NCI-H748 (cell line): ENCODE results near the gene CRYBG2.

Experiments
- DNase-seq: peaks from one replicate; lab custom pipeline; 2025; ENCODE audit not compliant: unreplicated experiment; lab: John Stamatoyannopoulos, UW

Gene CRYBG2

DNA sequence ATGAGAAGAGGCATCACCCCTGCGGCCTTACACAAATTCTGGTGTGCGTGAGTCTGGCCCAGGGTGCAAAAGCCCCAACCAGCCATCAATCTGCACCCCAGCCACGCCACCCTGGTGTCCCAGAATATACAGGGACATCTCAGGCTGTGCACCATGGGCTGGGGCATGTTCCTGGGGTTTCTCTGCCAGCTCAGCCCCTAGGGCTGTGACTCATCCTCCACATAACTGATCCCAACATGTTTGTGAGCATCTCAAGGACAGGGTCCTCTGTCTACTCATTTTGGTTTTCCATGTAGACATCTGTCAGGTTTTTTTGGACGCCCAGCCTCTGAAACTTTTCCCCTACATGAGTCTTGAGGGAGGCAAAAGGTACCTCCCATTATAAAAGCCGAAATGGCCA, 18.1 kb upstream of the CRYBG2 start:
- no peak for DNase-seq

DNA sequence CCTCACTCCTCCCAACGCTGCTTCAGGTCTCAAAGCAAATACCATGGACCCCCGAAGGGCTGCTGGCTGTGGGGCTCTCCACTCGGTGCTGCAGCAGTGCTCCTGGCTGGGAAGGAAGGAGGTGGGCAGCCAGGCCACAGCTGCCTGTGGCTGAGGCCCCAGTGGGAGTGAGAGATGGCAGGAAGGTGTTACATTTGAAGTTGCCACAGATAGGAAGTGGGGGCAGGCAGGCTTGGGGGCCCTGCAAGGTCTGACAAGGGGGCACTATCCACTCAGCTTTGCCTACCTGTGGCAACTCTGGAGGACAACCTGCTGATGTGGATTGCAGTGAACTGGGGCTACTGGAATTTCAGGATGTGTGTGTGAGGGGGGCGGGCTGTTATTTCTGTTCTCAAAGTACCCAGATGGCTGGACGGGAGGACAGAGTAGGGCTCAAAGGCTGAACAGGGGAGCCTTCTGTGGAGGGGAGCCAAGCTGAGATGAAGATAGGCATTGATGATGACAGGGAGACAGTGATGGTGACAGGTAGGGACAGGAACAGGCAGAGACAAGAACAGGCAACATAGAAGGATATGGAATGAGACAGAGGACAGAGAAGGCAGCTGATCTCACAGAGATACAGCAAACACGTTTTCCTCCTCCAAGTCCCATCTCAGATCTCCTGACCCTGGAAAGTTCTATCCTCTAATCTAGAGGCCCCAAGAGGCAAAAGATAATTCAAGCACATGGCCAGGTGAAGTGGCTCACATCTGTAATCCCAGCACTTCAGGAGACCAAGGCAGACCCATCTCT, 16.9 kb upstream of the CRYBG2 start:
- DNase-seq: no peak

DNA sequence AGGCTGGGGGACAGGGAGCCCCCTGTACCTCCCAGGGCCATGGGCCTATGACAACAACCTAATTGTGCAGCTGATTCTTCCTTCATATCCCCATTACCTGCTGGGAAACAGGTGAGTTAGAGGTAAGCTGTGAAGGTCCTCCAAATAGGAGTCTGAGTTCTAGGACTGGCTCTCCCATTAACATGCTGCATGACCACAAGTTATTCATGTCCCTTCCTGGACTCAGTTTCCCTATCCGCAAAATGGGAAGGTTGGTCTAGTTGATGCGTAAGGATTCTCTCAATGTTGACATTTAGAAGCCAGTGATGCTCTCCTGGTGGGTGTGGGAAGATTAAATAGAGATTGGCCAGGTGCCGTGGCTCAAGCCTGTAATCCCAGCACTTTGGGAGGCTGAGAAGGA, 14.6 kb upstream of the CRYBG2 start:
- DNase-seq: no peak

DNA sequence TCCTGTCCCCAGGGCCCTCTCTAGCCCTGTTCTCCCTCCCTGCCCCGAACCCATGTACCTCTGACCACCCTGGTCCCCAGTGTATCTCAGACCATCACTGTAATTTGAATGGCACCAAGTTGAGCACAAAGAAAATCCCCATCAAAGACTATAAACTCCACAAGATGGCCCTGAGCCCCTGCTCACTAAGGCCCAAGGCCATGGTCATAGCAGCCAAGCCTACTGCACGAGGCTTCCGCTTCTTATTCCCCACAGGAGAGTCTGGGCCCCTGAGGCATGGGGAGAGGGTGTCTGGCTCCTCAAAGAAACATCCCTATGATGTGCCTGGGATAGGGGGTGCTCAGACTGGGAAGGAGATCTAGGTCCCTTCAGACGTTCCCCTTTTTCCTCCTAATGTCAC, 14.1 kb upstream of the CRYBG2 start:
- no peak for DNase-seq

DNA sequence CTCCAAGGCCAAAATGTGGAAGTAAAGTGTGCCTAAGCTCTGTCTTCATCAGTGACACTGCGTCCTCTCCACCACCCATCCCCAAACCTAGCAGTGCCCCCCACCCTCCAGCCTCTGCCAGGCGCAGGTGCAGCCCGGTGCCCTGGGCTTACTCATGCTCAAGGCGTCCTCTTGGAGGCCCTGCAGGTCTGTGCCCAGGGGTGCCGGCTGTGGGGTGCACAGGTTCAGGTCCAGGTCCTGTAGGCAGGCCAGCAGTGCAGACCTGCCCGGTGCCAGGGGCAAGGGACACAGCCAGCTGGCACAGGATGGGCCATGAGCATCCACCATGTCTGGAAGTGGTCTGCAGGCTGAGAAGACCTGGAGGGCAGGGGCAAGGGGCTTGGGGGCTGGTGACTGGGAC, 13.5 kb upstream of the CRYBG2 start:
- no peak for DNase-seq

DNA sequence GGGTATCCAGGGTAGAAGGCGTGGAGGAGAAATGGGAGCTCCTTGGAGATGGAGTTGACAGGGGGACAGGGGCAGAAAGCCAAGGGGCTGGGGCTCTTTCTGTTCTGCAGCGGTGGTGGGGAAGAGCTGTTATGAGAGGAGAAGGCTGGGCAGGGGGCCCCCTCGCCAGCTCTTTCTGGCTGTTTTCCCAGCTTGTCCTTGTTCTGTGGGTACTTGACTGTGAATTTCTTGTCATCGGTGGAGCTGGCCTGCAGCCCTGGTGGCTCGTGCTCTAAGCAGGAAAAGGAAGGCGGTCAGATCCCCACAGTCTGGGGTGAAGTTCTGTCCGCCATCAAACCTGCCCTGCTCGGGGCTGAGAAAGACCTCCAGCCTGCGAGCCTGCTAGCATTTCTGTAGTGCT, 11.0 kb upstream of the CRYBG2 start:
- no peak for DNase-seq

DNA sequence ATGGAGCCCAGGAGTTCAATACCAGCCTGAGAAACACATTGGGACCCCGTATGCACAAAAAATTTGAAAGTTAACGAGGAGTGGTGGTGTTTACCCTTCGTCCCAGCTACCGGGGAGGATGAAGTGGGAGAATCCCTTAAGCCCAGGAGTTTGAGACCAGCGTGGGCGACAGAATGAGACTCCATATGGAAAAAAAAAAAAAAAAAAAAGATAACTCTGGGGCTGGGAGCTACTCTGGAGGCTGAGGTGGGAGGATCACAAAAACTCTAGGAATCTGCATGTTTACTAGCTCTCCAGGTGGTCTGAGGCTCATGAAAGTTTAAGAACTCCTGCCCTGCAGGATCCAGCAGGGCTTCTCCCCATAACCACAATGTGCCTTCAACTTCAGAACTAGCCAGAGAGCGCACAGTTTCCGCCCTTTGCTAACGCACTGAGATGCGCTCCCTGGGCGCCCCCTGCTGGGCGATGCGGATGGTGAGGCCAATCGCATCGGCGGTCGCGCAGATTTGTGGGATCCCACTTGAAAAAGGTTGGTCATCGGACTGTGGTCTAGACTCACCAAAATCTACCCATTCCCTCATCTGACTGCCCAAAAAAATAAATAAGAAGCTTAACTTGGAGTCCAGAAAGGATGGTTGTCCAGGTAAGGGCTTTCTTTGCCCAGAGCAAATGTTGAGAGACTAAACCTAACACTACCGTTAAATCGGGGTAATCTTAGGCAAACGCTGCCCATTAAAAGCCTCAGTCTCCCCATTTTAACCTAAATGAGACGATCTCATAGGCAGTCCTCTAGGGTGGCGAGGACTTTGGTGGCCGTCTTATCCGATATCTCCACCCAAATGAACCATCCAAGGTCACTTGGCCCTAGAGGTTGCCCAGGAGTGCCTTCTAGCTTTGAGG, 9.9 kb upstream of the CRYBG2 start:
- peak; percentile 69 for DNase-seq

DNA sequence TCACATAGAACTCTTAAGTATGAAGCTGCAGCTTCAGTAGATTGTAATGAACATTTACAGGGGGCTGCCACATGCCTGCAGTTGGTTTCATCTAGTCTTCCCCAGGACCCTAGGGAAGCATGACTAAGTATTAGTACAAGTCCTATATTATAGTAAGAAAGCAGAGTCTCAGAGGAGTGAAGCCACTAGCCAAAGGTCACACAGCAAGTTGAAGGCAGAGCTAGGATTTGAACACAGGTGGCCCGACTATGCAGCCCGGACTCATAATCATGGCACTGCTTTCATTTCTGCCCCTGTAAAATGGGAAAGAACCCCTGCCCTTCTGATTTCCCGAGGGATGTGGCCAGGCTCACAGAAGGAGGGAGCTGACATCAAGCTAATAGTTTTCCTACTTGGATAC, 8.4 kb upstream of the CRYBG2 start:
- DNase-seq: no peak

DNA sequence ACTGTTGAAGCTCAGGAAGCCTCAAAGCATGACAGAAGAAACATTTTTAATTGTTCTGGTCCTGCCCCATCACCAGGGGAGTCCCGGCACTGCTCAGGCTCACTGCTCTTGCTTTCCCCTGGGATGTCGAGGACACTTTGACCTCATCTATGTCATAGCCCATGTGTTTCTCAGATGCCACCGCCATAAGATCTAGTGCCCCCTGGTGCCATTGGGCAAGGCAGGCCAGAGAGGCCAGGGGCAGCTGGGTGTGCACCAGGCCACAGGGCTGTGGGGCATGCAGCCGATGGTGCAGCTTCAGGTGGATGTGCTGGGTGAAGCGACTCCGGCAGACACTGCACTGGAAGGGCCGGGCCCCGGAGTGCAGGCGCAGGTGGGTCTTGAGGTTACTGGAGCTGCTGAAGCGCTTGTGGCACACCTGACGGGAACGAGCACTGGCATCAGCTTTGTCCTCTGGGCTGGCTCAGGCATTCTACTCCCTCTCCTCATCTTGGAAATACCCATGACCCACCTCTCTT, 7.7 kb upstream of the CRYBG2 start:
- DNase-seq: no peak

DNA sequence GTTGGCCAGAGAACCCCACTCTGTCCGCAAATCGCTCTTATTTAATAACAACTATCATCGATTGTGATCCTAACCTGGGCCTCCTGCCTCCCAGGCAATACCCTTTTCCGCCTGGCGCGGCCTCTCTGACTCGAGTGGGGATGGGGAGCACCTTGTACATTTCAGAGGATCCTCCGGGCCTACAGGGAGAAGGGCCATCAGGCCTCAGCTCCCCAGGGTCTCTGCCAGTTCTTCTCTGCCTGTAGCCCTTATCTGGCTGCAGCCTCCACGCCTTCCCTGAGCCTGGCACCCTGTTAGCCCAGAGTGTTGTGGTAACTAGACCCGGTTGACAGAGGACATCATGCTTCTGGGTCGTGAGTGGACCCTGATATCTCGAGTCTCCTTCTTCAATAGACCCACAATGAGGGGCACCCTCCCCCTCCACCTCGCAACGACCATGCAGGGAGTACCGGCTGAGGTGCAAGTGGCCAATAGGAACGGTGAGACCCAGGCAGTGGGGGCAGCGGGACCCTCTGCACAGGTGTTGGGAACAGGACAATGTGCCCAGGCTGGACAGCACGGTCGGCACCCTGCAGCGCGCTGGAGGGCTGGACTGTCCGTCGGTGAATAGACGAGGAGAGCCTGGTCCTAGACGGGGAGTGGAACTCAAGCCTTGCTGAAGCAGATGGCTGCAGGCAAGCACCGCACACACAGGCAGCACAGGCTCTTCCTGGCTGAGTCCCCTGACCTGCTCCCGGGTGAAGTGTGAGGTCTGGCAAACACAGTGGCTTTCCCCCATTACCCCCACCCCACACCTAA, 7.1 kb upstream of the CRYBG2 start:
- DNase-seq: no peak

DNA sequence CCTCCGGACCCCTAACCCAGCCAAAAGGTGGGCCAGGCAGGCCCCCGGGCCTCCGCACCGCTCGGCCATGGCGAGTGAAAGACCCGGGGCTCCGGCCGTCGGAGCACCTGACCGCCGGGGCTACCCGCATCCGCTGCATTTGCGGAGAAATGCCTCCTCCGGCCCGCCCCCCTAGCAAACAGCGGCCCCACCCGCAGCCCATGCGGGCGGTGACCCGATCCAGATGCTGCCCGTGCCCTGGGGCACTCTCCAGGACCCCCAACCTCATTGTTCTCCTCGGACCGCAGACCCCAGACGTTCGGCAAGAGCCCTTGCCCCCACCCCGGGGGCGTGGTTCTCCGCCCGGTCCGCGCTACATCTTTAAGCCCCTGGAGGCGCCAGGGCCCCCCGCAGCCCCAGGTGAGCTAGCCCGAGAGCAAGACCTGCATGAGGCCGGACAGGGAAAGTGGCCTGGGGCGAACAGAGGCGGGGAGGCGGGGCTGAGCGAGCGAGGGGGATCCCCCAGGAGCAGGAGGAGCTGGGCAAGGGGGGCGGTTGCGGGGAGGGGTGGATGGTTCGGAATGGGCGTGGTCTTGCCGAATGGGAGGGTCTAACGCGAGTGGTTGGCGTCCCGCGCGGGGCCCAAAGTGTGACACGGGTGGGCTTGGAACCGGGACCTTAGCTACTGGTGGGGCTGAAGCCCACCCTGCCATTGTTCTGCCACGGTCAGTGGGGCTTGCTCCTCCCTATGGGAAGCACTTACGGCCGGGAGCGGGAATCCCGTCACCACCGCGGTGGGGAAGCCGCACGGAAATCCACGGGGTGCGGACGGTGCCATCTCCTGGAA, 6.3 kb upstream of the CRYBG2 start:
- peak; percentile 32 for DNase-seq

DNA sequence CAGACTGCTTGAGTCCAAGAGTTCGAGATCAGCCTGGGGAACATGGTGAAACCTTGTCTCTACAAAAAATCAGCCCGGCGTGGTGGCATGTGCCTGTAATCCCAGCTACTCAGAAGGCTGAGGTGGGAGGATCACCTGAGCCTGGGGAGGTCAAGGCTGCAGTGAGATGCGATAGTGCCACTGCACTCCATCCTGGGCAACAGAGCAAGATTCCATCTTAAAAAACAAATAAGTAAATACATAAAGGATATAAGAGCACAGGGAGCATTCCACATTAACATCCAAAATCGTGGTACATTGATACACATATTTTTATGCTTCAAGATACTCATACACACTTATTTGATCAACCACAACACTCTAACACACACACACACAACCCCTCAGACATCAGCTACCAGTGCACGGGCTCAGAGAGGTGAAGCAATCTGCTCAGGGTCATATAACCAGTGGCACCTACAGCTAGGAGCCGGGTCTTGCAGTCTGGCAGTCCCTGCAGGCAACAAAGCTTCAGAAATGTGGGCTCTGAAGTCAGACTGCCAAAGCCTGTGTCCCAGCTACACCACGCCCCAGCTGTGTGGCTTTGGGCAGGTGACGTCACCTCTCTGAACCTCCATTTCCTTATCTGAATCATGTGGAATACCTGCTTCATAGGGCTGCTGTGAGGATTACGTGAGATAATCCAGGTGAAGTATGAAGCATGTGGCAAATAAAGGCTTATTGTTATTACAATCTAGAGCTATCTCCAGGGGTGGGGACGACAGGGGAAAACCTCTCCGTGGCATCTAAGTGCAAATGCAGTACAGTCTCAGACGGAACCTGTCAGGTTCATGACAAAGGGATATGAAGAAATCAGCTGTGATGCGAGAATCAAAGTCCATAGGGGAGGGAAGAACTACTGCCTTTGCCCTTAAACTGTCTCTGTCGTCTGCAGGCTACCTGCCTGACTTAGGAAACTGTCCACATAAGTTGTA, 4.8 kb upstream of the CRYBG2 start:
- DNase-seq: no peak

DNA sequence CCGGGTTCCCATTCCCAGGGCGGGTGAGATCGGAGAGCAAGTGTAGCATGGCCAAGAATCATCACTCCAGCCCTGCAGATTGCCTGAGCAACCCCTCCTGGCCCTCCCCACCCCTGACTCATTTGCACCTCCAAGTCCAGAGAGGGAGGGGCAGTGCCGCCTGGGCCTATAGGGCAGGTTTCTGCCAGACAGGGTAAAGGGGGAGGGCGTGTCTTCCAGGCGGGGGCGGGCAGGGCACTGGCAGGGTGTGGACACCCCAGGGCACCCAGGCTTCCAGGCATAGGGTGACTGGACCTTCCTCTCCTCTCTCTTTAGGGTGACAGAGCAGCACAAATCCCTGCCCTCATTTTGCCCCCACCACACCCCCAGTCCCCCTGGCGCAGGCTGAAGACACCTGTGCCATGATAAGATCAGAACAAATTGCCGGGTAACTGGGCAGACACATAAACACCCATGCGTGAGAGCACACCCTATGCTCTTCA, 3.2 kb upstream of the CRYBG2 start:
- DNase-seq: no peak

DNA sequence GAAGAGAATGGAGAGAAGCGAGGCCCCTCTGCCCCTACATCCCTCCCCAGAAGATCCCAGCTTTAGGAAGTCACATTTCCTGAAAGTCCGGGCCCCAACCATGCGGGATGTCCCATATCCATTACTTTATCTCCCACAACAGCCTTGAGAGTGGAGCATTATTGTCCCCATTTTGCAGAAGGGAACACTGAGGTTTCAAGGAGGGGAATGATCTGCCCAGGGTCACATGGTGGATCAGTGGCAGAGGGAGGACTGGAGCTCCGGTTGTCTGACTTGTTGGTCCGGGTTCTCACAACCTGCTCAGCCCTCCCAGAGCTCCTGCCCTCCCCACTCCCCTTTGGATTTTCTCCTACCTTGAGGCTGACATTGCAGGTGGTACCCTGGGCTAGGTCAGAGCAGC, 2.2 kb upstream of the CRYBG2 start:
- DNase-seq: no peak

DNA sequence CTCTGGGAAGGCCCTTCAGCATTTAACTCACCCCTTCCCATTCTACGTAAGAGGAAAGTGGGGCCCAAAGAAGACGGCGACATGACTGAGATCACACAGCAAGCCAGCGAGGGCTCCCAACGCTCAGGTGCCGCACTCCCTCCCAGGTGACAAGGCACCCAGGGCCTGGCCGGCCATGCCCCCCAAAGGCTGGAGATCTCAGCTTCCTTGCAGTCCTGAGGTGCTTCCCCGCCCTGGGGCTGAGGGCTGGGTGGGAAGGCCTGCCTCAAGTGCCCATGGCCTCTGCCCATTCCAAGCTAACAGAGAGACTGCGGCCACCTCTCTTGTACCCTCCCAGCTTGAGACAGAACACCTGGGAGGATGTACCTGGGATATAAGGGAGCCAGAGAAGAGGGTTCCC, 1.0 kb upstream of the CRYBG2 start:
- no peak for DNase-seq

DNA sequence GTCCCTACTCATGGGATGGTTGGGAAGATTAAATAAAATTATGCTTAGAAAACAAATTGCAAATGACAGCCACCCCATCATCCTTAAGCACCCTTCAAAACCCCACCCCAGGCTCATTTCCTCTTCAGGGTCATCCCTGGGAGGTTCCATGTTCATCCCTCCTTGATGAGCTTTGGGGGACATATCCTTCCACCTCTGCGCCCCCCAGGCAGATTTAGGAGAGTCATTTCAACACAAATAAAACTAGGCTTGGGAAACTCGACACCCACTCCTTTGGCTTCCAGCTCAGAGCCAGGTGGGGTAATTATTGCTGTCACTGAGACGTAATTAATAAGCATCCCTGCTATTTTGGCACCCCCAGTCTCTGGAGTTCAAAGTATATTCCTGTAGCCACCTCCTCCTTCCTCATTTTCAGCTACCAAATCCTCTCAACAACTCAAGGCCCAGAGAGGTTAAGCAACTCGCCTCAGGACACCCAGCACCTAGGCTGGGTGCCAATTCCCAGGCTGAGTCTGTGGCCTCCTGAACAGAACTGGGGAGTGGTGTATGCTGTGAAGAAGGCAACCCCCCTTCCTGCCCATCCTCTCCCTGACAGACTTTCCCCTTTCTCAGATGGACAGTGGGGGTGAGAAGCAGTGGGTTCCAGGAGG, 595 bp downstream of the CRYBG2 start:
- no peak for DNase-seq

DNA sequence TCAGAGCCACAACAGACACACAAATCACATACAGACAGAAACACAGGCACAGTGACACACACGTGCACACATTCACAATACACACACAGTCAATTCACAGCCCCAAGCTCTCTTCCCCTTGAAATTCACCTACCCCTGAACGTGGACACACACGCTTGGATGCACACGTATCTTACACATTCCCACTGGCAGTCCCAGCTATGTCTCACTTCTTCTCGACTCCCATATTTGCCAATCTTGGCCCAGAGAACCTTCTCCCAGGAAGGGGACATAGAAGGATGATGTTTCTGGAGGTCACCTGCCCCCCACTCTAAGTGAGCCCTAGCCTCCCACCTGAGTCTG, 1.6 kb downstream of the CRYBG2 start:
- DNase-seq: no peak

DNA sequence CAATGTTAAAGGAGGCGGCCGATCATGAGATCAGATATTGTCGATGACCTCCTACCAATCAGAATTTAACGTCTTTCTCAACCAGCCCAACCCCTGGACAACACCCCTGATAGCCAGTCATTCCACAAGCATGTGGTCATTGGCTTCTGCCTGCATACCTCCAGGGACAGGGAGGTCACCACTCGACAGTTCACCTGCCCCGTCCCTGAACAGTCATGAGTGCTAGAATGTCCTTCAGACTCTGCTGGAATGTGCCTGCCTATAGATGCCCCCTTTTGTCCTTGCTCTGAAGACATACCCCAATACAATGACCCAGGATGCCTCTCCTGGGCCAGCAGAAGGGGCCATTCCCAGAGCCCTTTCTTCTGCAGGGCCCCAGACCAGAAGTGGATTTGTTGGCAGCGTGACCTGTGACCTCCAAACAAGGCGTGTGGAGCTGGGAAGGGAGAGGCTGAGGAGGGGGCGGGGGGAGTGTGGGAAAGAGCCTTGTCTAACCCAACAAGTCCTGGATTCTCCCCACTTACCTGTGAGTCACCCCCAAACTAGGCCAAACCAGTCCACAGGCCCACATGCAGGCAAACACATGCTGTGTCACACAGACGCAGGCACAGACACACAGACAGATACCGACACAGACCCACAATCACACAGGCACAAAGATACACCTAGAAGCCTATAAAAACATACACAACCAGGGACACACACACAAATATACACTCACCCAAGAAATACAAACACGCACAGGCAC, 2.2 kb downstream of the CRYBG2 start:
- no peak for DNase-seq
